GM12878 (cell line): ENCODE data around the gene NCBP2. TPM values are rescaled to one million over a fixed set of nuclear protein-coding genes. Genes with fewer than 3 reads are reported as not detected.

Experiments used
- GABPA ChIP-seq: IDR thresholded peaks from 2 replicates; pipeline ENCODE4 v1.6.1; 2014; ENCODE audit warnings: antibody characterized with exemption, low read depth, mild to moderate bottlenecking, inconsistent platforms
- GATAD2B ChIP-seq: fragments of 450-650 bp; conservative IDR thresholded peaks from 2 replicates; pipeline ENCODE4 v1.6.1; 2017; ENCODE audit warnings: low read depth, mild to moderate bottlenecking, moderate library complexity
- HDAC2 ChIP-seq: fragments of 200-600 bp; sonication (generic); IDR thresholded peaks from 2 replicates; pipeline ENCODE4 v1.6.1; 2017
- SMAD5 ChIP-seq: IDR thresholded peaks from 2 replicates; pipeline ENCODE4 v1.6.1; 2016; ENCODE audit warnings: antibody characterized with exemption, low read depth
- SMARCA5 ChIP-seq: fragments of 450-650 bp; IDR thresholded peaks from 2 replicates; pipeline ENCODE4 v1.6.1; 2017; ENCODE audit warnings: mild to moderate bottlenecking
- SP1 ChIP-seq: IDR thresholded peaks from one replicate; pipeline ENCODE4 v1.6.1; 2011; ENCODE audit warnings: low read depth, low read length
- SPI1 ChIP-seq: IDR thresholded peaks from 2 replicates; pipeline ENCODE4 v1.6.1; 2011; ENCODE audit warnings: low read depth, mild to moderate bottlenecking, low read length, moderate library complexity, borderline replicate concordance; ENCODE audit not compliant: insufficient read depth
- ZNF217 ChIP-seq: fragments of 450-650 bp; IDR thresholded peaks from 2 replicates; pipeline ENCODE4 v1.6.1; 2017; ENCODE audit warnings: antibody characterized with exemption, mild to moderate bottlenecking
- polyA plus RNA-seq, 11 experiments: library from polyadenylated mRNA; depleted of rRNA in 4 of 11; unstranded in 6 of 11; stranded (reverse) in 5 of 11; fragments of >200 nt; fragmentation: Nextera tagmentation in 4 of 11; fragmentation: Illumina TruSeq in 1 of 11; extraction: Ambion mirVana in 4 of 11; extraction: Trizol in 1 of 11; gene quantifications; 1 replicate in 1 of 11; 2 replicates in 10 of 11; pipeline versions ENCODE4 v1.2.1 to v1.2.3, GENCODE V29; 2011 to 2016; ENCODE audit warnings: inconsistent platforms in 2 of 11, missing spikeins in 2 of 11, low read depth in 1 of 11
- total RNA-seq, 4 experiments: library from RNA; depleted of rRNA in 3 of 4; stranded (reverse); fragments of >200 nt in 3 of 4; fragmentation: Illumina TruSeq in 1 of 4; extraction: Trizol in 1 of 4; gene quantifications; 2 replicates each; pipeline versions ENCODE4 v1.2.1 to v1.2.3, GENCODE V29; 2013 to 2021
- TF ChIP-seq, protein P1 (sequence below): fragments of 450-650 bp; IDR thresholded peaks from 2 replicates; pipeline ENCODE4 v1.6.1; 2016; ENCODE audit warnings: mild to moderate bottlenecking, moderate library complexity, borderline replicate concordance
- TF ChIP-seq, protein P2 (sequence below), 3 experiments: IDR thresholded peaks in 2 of 3; conservative IDR thresholded peaks in 1 of 3; 2 replicates each; pipeline ENCODE4 v1.5.1; 2011; ENCODE audit warnings: low read depth in 3 of 3, low read length in 3 of 3, mild to moderate bottlenecking in 3 of 3, control low read depth in 2 of 3, moderate library complexity in 2 of 3, inconsistent platforms in 1 of 3, mixed read lengths in 1 of 3; ENCODE audit not compliant: control insufficient read depth in 2 of 3, insufficient read depth in 1 of 3; ENCODE audit errors: extremely low read depth in 1 of 3
- TF ChIP-seq, protein P3 (sequence below): IDR thresholded peaks from 2 replicates; pipeline ENCODE4 v1.6.1; 2011; ENCODE audit warnings: low read depth, low read length, improper control_type of control experiment, borderline replicate concordance
- TF ChIP-seq, protein P4 (sequence below): fragments of 450-650 bp; IDR thresholded peaks from 2 replicates; pipeline ENCODE4 v1.6.1; 2017; ENCODE audit warnings: mild to moderate bottlenecking, moderate library complexity
- TF ChIP-seq, protein P5 (sequence below): fragments of 450-650 bp; IDR thresholded peaks from 2 replicates; pipeline ENCODE4 v1.6.1; 2016; ENCODE audit warnings: mild to moderate bottlenecking
- TF ChIP-seq, protein P6 (sequence below): fragments of 450-650 bp; formaldehyde crosslinking; IDR thresholded peaks from 2 replicates; pipeline ENCODE4 v1.4.0; 2020; ENCODE audit warnings: mild to moderate bottlenecking, moderate library complexity

NCBP2 gene
- total and polyA plus RNA-seq, 10 of the 15 experiments (the other 5 are each of a cell fraction or from before 2014, with no cell fraction given), result 59.6 to 136 (median 96.4) TPM

DNA sequence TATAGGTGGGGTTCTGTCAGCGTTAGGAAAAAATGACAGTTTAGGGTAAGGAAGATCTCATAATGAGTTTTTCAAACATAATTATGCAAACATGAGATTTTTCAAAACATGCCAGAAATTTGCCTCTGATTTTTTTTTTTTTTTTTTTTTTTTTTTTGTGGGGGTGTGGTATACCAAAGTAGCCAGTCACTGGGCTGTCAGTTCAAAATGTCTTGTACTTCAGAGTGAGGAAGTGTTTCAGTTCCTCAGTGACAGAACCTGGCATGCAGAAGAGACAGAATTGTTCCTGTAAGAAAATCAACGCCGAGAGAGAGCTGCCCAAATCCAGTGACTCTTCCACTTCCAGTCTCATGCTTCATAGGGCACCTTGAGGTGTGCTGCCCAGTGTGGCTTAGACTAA lies 9.7 kb downstream of the NCBP2 start (continued):
- TF ChIP-seq, protein P1, sequence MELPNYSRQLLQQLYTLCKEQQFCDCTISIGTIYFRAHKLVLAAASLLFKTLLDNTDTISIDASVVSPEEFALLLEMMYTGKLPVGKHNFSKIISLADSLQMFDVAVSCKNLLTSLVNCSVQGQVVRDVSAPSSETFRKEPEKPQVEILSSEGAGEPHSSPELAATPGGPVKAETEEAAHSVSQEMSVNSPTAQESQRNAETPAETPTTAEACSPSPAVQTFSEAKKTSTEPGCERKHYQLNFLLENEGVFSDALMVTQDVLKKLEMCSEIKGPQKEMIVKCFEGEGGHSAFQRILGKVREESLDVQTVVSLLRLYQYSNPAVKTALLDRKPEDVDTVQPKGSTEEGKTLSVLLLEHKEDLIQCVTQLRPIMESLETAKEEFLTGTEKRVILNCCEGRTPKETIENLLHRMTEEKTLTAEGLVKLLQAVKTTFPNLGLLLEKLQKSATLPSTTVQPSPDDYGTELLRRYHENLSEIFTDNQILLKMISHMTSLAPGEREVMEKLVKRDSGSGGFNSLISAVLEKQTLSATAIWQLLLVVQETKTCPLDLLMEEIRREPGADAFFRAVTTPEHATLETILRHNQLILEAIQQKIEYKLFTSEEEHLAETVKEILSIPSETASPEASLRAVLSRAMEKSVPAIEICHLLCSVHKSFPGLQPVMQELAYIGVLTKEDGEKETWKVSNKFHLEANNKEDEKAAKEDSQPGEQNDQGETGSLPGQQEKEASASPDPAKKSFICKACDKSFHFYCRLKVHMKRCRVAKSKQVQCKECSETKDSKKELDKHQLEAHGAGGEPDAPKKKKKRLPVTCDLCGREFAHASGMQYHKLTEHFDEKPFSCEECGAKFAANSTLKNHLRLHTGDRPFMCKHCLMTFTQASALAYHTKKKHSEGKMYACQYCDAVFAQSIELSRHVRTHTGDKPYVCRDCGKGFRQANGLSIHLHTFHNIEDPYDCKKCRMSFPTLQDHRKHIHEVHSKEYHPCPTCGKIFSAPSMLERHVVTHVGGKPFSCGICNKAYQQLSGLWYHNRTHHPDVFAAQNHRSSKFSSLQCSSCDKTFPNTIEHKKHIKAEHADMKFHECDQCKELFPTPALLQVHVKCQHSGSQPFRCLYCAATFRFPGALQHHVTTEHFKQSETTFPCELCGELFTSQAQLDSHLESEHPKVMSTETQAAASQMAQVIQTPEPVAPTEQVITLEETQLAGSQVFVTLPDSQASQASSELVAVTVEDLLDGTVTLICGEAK, result no peak
- no peak for TF ChIP-seq GABPA
- TF ChIP-seq, protein P2, sequence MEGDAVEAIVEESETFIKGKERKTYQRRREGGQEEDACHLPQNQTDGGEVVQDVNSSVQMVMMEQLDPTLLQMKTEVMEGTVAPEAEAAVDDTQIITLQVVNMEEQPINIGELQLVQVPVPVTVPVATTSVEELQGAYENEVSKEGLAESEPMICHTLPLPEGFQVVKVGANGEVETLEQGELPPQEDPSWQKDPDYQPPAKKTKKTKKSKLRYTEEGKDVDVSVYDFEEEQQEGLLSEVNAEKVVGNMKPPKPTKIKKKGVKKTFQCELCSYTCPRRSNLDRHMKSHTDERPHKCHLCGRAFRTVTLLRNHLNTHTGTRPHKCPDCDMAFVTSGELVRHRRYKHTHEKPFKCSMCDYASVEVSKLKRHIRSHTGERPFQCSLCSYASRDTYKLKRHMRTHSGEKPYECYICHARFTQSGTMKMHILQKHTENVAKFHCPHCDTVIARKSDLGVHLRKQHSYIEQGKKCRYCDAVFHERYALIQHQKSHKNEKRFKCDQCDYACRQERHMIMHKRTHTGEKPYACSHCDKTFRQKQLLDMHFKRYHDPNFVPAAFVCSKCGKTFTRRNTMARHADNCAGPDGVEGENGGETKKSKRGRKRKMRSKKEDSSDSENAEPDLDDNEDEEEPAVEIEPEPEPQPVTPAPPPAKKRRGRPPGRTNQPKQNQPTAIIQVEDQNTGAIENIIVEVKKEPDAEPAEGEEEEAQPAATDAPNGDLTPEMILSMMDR (IDR thresholded peaks at IDR 0.05 in 2 of 3, conservative IDR thresholded peaks at IDR 0.05 in 1 of 3; ENCODE audit: control insufficient read depth in 2 of 3, extremely low read depth in 1 of 3, insufficient read depth in 1 of 3, low read depth in 3 of 3, low read length in 3 of 3), result no peak
- no peak for TF ChIP-seq SMAD5
- TF ChIP-seq SP1, result no peak
- TF ChIP-seq, protein P3, sequence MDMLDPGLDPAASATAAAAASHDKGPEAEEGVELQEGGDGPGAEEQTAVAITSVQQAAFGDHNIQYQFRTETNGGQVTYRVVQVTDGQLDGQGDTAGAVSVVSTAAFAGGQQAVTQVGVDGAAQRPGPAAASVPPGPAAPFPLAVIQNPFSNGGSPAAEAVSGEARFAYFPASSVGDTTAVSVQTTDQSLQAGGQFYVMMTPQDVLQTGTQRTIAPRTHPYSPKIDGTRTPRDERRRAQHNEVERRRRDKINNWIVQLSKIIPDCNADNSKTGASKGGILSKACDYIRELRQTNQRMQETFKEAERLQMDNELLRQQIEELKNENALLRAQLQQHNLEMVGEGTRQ, result no peak
- TF ChIP-seq SMARCA5, result no peak
- no peak for TF ChIP-seq HDAC2
- no peak for TF ChIP-seq ZNF217
- TF ChIP-seq, protein P4, sequence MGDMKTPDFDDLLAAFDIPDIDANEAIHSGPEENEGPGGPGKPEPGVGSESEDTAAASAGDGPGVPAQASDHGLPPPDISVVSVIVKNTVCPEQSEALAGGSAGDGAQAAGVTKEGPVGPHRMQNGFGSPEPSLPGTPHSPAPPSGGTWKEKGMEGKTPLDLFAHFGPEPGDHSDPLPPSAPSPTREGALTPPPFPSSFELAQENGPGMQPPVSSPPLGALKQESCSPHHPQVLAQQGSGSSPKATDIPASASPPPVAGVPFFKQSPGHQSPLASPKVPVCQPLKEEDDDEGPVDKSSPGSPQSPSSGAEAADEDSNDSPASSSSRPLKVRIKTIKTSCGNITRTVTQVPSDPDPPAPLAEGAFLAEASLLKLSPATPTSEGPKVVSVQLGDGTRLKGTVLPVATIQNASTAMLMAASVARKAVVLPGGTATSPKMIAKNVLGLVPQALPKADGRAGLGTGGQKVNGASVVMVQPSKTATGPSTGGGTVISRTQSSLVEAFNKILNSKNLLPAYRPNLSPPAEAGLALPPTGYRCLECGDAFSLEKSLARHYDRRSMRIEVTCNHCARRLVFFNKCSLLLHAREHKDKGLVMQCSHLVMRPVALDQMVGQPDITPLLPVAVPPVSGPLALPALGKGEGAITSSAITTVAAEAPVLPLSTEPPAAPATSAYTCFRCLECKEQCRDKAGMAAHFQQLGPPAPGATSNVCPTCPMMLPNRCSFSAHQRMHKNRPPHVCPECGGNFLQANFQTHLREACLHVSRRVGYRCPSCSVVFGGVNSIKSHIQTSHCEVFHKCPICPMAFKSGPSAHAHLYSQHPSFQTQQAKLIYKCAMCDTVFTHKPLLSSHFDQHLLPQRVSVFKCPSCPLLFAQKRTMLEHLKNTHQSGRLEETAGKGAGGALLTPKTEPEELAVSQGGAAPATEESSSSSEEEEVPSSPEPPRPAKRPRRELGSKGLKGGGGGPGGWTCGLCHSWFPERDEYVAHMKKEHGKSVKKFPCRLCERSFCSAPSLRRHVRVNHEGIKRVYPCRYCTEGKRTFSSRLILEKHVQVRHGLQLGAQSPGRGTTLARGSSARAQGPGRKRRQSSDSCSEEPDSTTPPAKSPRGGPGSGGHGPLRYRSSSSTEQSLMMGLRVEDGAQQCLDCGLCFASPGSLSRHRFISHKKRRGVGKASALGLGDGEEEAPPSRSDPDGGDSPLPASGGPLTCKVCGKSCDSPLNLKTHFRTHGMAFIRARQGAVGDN, result no peak
- TF ChIP-seq, protein P5, sequence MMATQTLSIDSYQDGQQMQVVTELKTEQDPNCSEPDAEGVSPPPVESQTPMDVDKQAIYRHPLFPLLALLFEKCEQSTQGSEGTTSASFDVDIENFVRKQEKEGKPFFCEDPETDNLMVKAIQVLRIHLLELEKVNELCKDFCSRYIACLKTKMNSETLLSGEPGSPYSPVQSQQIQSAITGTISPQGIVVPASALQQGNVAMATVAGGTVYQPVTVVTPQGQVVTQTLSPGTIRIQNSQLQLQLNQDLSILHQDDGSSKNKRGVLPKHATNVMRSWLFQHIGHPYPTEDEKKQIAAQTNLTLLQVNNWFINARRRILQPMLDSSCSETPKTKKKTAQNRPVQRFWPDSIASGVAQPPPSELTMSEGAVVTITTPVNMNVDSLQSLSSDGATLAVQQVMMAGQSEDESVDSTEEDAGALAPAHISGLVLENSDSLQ, result peak; percentile 87
- no peak for TF ChIP-seq GATAD2B
- peak; percentile 91 for TF ChIP-seq SPI1
- TF ChIP-seq, protein P6, sequence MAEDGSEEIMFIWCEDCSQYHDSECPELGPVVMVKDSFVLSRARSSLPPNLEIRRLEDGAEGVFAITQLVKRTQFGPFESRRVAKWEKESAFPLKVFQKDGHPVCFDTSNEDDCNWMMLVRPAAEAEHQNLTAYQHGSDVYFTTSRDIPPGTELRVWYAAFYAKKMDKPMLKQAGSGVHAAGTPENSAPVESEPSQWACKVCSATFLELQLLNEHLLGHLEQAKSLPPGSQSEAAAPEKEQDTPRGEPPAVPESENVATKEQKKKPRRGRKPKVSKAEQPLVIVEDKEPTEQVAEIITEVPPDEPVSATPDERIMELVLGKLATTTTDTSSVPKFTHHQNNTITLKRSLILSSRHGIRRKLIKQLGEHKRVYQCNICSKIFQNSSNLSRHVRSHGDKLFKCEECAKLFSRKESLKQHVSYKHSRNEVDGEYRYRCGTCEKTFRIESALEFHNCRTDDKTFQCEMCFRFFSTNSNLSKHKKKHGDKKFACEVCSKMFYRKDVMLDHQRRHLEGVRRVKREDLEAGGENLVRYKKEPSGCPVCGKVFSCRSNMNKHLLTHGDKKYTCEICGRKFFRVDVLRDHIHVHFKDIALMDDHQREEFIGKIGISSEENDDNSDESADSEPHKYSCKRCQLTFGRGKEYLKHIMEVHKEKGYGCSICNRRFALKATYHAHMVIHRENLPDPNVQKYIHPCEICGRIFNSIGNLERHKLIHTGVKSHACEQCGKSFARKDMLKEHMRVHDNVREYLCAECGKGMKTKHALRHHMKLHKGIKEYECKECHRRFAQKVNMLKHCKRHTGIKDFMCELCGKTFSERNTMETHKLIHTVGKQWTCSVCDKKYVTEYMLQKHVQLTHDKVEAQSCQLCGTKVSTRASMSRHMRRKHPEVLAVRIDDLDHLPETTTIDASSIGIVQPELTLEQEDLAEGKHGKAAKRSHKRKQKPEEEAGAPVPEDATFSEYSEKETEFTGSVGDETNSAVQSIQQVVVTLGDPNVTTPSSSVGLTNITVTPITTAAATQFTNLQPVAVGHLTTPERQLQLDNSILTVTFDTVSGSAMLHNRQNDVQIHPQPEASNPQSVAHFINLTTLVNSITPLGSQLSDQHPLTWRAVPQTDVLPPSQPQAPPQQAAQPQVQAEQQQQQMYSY, result no peak
